GM21825 (cell line): Measurements from ENCODE around the gene MYO3B.
"Not testable (repeated sequence)": the region's sequence is repeated elsewhere in the genome, so short reads cannot be mapped to it uniquely, and the experiment has no call there.

Experiments used
- ATAC-seq: cut with Tn5 transposase; IDR thresholded peaks from one replicate; pipeline ENCODE4 v1.9.1; 2021; ENCODE audit warnings: mild to moderate bottlenecking, moderate library complexity; ENCODE audit not compliant: unreplicated experiment

Gene MYO3B

GRCh38 chr2:170462433-170463205 lies 284.7 kb downstream of the MYO3B start:
- ATAC-seq: no peak

DNA sequence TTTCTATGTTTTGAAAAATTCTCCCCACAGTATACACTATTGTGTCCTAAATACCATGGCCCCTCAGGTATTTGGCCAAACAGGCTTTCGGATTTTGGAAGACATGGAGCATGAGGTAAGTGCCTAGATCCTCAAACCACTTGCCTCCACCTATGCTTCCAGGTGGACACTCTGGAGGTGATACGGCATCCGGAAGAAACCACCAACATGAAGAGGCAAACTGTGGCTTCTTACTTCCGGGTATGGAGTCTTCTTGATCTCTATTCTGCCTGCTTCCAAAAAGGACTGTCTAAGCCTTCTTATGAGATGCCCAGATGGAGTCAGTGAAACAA lies 285.2 kb downstream of the MYO3B start:
- ATAC-seq: no peak

- no peak for ATAC-seq
Observed at GRCh38 chr2:170464268-170464667, 286.3 kb downstream of the MYO3B start.

GRCh38 chr2:170465241-170465640 lies 287.3 kb downstream of the MYO3B start:
- ATAC-seq: no peak

- ATAC-seq: no peak
Observed at GRCh38 chr2:170466632-170467031, 288.7 kb downstream of the MYO3B start.

DNA sequence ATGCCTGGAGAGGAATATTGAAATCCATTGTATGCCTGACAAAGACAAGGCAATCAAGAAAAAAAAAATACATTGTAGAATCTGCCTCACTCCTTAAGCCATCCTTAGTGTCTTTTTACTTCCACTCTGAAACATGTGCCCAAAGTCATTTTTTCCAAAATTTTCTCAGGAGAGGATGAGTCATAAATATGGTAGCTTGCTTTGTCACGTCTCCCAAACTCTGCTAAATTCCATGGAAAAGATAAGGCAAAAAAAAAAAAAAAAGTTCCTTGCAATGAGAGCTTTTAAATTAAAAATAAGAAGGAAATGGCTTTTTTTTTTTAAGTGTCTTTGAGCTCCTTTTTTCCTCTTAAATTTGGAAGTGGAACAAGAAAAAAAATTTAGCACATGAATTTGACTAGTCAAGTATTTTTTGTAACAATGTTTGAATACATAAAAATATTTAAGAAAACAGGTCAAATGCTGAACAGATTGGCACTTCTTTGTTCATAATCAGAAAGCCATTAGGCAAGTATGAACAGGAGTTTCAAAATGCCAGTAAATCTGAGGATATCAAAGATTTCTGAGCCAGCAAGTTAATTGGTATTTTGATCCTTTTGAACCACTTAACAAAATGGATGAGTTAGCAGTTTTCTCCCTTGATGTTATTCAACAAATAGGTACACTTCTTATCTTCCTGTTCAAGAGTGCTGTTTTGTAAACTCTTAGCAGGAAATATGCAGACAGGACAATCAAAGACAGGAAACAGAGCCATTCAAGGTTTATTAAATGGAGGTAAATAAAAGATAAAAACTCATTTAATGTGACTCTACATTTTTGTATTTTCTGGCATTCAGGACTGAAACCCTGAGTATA lies 289.8 kb downstream of the MYO3B start:
- ATAC-seq: no peak

GRCh38 chr2:170468557-170468956 lies 290.6 kb downstream of the MYO3B start:
- no peak for ATAC-seq

DNA sequence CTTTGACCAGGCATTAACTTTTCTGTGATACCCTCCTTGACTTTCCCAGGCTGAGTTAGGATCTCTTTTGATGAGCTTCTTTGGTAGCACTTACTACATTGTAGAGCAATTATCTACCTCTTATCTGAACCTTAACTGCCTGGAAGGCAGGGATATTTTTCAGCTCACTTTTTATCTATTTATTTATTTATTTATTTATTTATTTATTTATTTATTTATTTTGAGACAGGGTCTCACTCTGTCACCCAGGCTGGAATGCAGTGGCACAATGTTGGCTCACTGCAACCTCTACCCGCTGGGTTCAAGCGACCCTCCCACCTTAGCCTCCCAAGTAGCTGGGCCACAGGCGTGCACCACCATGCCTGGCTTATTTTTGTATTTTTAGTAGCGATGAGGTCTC lies 294.6 kb downstream of the MYO3B start:
- not testable (repeated sequence) for ATAC-seq

- no peak for ATAC-seq
Observed at GRCh38 chr2:170475878-170476277, 297.9 kb downstream of the MYO3B start.

GRCh38 chr2:170477630-170478029 lies 299.7 kb downstream of the MYO3B start:
- ATAC-seq: no peak

- ATAC-seq: no peak
Observed at GRCh38 chr2:170481201-170481600, 303.3 kb downstream of the MYO3B start.

GRCh38 chr2:170484552-170484951 lies 306.6 kb downstream of the MYO3B start:
- no peak for ATAC-seq

GRCh38 chr2:170485254-170486026 lies 307.5 kb downstream of the MYO3B start:
- no peak for ATAC-seq

DNA sequence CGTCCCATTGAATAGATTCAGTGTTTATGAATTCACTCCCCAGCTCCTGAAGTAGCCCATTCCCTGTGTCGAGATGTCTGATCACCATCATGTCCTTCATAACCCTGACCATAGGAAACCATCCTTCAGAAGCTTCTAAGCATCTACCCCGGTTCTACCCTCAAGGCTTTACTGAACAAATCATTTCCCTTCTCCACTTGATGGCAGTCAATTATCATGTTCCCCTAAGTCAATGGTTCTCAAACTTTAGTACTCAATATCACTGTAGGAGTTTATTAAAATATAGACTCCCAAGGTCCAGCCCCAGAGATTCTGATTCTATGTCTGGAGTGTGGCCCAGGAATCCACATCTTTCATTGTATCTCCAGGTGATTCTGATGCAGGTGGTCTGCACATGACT lies 308.8 kb downstream of the MYO3B start:
- ATAC-seq: no peak

GRCh38 chr2:170488807-170489206 lies 310.9 kb downstream of the MYO3B start:
- ATAC-seq: no peak

DNA sequence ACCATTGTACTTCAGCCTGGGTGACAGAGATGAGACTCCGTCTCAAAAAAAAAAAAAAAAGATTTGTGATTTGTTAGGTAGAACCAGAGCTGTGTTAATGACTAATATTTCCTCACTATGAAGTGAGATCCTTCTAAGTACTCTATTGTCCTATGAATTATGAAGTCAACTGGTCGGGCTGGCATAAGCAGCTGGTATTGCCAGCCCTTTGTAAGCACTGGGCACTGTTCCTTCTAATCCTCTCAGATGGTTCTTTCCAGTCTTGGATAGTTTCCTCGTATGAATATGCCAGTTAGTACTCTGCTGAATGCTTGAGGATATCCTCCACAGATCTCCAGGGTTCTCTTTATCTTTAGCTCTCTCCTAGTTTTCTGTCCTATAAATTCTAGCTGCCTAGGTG lies 314.1 kb downstream of the MYO3B start:
- ATAC-seq: no peak

DNA sequence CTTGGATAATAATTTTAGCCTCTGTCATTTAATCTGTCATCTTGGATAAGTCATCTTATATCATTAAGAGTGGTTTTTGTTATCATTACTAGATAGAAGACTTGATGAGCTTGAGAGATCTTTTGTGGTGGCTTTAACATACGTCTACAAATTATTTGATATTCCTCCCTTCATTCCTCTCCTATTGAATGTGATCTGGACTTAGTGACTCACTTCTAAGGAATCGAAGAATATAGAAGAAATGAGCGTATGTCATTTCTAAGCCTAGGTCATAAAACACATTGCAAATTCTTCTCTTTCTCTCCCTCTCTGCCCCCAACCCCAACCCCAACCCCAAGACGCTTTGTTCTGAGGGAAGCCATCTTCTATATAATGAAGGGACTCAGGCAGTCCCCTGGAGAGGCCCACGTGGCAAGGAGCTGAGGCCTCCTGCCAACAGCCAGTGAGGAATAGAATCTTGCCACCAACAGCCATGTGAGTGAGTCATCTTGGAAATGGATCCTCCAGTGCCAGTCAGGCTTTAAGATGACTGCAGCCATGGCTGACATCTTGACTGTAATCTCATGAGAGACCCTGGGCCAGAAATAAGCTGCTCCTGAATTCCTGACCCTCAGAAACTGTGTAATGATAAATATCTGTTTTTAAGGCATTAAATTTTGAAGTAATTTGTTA lies 315.6 kb downstream of the MYO3B start:
- no peak for ATAC-seq

- ATAC-seq: no peak
Observed at GRCh38 chr2:170495896-170496295, 317.9 kb downstream of the MYO3B start.

DNA sequence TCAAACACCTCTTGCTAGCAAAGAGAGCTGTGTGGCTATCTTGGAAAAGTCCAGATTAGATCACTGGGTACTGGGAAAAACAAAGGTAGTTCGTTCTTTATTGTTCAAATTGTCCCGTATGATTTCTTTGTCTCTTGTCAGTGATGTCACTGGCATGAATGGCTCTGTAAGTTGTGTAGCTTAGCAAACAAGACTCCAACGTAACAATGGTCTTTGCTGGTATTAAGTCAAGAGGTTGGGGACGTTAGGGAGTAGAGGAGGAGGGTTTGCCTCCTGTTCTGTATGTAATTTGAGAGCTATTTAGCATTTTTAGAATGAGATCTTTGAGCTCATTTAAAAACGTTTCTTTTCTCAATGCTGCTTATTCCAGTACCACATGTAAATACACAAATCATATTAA lies 320.7 kb downstream of the MYO3B start:
- ATAC-seq: no peak

GRCh38 chr2:170500104-170500503 lies 322.2 kb downstream of the MYO3B start:
- ATAC-seq: no peak

DNA sequence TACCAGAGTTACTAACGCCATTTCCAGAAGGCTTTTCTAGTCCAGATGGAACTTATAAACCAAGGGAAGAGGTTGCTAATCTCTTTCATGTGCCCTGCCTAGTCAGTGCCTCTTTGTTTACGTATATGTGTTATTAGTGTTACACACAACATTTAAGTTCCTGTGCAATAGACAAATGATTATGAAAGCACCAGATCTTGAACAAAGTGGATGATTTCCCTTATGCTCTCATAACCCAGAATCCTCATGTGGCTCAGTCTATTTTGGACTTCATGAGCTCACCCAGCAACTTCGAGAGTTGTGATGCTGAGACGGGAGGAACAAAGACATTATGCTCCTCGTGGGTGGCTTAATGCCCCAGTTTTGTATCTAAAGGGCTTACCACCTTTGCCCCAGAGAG lies 322.8 kb downstream of the MYO3B start:
- ATAC-seq: no peak
